Astrocyte of the spinal cord (primary cell): ENCODE measurements around the gene ADGRV1.

Experiments used
- DNase-seq: peaks from one replicate; pipeline ENCODE4 v3.0.0; 2011; ENCODE audit warnings: low read depth, low spot score
- H3K4me3 ChIP-seq: 2 replicates; pipeline ENCODE4 v1.5.1; 2011; ENCODE audit warnings: low read depth, mild to moderate bottlenecking, low read length, moderate library complexity
- in situ Hi-C: cut with HindIII; loops from 2 replicates; pipeline ENCODE4 v1.10.0; 2017; ENCODE audit warnings: low sequenced_read_pairs
- TF ChIP-seq, protein P1 (sequence below): IDR thresholded peaks from 2 replicates; pipeline ENCODE4 v1.5.1; 2012; ENCODE audit warnings: low read depth, mild to moderate bottlenecking, low read length, inconsistent platforms

The ADGRV1 gene

DNA sequence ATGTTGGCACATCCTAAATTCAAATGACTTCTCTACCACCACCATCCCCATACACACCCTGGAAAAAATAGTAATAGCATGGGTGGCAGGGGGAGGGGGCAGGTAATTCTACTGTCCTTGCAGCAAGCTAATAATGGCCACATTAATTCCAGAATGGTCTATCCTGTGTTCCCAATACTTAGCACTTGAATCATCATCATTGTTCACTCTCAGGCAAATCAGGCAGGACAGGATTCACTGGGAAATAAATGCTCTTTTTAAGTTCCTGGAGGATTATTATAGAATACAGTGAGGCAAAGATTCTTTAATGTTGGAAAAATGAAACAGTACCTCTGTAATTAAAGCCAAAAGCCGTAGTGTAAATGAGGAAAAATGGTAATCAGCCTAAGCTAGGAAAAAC lies 570.0 kb downstream of the ADGRV1 start:
- TF ChIP-seq, protein P1, sequence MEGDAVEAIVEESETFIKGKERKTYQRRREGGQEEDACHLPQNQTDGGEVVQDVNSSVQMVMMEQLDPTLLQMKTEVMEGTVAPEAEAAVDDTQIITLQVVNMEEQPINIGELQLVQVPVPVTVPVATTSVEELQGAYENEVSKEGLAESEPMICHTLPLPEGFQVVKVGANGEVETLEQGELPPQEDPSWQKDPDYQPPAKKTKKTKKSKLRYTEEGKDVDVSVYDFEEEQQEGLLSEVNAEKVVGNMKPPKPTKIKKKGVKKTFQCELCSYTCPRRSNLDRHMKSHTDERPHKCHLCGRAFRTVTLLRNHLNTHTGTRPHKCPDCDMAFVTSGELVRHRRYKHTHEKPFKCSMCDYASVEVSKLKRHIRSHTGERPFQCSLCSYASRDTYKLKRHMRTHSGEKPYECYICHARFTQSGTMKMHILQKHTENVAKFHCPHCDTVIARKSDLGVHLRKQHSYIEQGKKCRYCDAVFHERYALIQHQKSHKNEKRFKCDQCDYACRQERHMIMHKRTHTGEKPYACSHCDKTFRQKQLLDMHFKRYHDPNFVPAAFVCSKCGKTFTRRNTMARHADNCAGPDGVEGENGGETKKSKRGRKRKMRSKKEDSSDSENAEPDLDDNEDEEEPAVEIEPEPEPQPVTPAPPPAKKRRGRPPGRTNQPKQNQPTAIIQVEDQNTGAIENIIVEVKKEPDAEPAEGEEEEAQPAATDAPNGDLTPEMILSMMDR: no peak
- no peak for DNase-seq
- in situ Hi-C loops: no loop called here
- no peak overlapping the region for H3K4me3 ChIP-seq

DNA sequence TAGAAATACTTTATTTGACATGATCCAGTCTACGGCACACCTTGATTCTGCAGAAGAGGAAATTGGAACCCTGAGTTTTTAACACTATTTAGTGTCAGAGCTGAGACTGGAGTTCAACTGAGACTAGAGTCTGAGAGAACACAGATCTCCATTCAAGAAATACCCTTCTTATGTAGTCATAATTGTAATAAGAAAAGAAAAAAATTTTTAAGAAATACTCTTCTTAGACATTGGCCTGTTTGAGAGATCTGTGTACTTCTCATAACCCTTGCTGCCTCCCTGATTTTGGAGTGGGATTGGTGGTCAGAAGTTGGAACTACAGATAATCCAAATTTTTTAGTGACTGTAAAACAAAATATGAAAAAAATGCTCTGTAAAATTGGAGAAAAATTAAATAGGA lies 571.2 kb downstream of the ADGRV1 start:
- no peak overlapping the region for H3K4me3 ChIP-seq
- TF ChIP-seq, protein P1: no peak
- no peak for DNase-seq
- in situ Hi-C loops: no loop called here

DNA sequence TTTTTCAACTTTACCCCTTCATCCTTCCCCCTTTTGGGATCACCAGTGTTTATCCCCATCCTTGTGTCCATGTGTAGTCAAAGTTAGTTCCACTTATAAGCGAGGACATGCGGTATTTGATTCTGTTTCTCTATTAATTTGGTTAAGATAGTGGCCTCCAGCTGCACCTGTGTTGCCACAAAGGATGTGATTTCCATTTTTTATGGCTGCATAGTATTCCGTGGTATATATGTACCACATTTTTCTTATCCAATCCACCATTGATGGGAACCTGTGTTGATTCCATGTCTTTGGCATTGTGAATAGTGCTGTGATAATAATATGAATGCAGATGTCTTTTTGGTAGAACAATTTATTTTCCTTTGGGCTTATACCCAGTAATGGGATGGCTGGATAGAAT lies 572.2 kb downstream of the ADGRV1 start:
- DNase-seq: no peak
- TF ChIP-seq, protein P1: no peak
- H3K4me3 ChIP-seq: no peak overlapping the region
- in situ Hi-C loops: no loop called here

DNA sequence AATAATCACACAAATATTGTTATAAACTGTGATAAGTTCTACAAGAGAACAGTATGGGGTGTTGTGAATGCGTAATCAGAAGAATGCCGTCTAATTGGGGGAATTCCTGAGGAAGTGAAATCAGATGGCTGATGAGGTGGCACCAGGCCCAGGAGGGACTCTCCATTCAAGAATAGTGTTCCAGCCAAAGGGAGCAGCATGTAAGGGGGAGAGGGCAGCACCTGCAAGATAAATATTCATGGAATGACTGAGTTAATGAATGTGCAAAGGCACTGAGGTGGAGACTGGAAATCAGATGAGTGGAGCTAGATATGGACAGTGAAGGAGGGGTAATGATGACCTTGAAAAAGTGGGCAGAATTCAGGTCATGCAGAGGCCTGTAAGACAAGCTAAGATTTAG lies 574.0 kb downstream of the ADGRV1 start:
- no peak overlapping the region for H3K4me3 ChIP-seq
- in situ Hi-C loops: no loop called here
- DNase-seq: no peak
- TF ChIP-seq, protein P1: no peak

DNA sequence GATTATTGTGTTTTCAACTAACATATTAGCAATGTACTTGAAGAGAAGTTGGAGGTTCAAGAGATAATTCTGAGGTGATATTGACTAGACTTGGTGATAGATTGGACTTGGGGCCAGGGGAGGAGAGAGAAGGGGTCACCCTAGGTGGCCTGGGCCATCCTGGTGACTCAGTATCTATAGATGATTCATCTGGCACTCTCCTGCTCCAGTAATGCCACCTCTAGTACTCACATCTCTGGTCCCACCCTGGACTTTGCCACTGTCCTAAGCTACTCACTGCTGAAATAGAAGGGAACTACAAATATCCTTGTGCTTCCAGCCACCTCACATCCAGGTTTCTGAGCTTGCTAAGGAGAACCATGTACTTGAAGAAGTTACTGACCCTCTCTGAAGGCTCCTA lies 574.6 kb downstream of the ADGRV1 start:
- in situ Hi-C loops: no loop called here
- H3K4me3 ChIP-seq: no peak overlapping the region
- TF ChIP-seq, protein P1: no peak
- no peak for DNase-seq

DNA sequence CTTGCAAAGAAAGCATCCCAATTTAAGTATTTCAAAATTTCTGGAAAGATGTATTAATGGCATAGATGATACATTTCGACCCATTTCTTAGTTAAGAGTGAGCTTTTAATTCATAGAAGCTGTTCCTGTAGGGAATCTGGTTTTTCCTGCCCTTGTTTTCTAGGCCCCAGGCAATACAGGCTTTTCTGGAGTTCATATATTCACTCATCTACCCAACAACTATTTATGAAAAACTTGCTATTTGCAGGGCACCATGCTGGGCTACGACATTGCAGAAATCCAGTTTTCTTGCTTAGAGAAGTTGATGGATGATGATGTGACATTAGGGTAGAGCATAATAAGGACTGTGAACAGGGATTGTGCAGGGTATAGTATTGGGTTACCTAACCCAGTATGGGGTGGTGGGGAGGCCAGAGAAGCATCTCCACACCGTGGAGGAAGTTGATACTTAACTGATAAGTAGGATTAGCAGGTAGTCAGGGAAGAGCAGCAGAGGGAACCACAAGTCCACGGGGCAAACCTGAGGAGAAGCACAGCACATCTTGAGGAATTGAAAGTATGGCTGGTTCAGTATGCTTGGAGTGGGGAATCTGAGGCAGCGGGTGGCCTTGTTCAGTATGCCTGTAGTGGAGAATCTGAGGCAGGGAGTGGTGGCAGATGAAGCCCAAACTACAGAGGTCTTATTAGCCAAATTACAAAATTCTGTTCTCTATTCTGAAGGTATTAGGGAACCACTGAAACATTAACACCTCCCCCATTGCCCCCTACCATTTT lies 577.1 kb downstream of the ADGRV1 start:
- in situ Hi-C loops: no loop called here
- no peak overlapping the region for H3K4me3 ChIP-seq
- TF ChIP-seq, protein P1: no peak
- DNase-seq: no peak
